ENCODE results near the gene TMEM170B.
A peak's percentile ranks its signal among the peaks of the same experiment; 100 is the strongest.

TMEM170B gene, protein sequence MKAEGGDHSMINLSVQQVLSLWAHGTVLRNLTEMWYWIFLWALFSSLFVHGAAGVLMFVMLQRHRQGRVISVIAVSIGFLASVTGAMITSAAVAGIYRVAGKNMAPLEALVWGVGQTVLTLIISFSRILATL

DNA sequence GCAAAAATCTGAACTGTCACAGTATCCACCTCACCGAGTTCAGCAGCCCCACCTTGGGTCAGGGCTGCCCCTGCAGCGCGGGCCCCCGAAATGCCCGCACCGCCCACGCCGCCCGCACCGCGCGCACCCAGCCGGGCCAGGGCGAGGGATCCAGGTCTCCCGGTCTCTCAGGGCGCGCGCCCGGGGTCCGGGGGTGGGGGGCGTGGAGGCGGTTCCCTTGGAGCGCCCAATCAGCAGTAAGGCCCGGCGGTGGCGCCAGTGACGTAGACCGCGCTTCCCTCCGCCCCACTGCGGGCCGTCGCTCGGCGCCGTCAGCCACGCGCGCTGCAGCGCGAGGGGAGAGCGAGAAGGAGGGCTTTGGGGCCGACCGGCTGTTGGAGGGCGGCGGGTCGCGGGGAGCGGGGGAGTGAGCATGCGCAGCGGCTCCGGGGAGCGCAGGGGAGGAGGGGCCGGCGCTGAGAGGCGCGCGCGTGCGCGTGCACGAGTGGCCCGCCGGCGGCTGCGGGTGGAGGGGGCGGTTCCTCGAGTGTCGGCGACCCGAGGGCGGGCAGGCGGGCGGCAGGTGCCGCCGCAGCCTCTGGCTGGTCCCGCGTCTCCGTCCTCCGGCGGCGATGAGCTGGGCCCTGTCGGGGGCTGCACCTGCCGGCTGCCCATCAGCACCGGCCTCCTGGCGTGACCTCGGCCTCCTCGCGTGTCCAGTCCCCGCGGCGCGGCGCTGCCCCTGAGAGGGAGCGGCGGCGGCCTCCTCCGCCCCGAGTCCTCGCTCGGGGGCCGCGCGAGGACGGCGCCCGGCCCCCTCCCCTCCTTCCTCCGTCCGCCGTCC lies at the start of gene TMEM170B:
Gene TMEM170B, plus strand, starts transcription at position 521 of the 823 bp plus-strand sequence. CDS start 529 bp downstream, outside the sequence.
- DNase-seq, result peak; percentile 95

DNA sequence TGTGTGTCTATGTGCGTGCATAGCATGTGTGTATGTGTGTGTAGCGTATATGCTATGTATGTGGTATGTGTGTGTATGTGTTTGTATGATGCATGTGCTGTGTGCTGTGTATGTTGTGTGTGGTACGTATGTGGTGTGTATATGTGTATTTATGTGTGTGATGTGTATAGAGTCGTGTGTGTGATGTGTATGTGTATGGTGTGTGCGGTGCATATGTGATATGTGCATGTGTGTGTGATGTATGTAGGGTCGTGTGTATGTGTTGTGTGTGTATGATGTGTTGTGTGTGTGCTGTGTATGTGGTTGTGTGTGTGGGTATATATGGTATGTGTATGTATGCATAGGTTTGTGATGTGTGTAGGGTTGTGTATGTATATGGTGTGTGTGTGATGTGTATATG lies 46.6 kb upstream of the TMEM170B start:
- DNase-seq, result no peak

DNA sequence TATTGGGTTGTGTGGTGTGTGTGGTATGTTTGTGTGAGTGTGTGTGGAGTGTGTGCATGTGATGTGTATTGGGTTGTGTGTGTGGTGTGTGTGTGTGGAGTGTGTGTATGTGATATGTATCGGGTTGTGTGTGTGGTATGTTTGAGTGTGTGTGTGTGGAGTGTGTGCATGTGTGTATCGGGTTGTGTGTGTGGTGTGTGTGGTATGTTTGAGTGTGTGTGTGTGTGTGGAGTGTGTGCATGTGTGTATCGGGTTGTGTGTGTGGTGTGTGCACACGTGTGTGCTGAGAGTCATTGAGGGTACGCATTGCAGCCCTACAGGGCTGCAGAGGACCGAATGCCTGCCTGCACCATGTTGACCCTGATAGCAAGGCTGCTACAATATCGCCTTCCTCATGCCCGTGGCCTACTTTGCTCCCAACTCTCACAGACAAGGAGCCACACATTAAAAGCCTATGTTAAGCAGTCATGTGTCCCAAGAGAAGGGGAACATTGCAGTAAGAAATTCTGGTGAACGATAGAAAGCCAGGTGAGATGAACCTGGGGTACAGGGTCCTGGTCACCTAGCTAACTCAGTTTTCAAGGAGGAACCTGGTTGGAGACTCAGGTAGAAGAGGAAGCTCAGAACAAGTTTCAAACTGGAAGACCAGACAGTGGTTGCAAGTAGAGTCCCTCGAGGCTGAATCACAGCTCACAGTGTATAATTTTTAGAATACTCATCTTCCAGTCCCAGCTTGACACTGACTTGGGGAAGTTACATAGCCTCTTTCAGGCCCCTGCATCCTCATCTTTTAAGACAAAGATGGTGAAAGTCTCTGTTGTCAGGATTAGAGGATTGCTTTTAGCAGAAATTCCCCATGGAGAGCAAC lies 45.7 kb upstream of the TMEM170B start:
- DNase-seq, result no peak

DNA sequence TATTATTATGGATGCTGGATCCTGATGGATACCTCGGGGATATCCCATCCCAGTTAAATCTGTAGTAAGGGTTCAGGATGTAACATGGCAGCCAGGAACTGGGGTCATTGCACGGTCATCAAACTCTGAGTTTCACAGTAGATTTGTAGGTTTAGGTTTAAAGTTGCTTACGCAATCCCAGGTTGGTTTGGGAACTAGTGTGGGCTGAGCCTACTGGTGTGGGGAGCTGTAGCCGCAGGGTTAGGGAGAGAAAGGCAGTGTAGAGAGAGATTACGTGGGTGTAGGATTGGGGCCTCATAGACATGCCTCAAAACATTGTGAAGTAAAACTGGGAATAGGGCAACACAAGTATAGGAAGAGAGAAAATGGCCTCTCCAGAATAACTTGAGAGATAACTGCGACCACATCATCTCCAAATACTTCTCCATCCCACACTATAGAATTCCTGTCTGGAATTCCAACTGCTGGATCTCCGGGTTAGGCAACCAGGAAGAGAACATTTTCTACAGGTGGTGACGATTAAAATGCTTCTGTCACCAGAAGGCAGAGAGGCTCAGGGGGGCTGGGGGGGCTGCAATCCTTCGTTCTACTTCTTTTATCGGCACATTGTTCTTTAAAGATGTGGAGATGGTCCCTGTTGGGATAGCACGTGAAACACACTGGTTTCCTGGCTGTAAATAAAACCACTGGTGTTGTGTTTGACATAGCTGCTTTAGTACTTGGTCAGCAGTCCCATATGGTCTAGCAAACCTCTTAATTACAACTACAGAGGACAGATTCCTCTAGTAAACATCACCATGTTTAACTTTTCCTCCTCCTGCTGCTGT lies 44.9 kb upstream of the TMEM170B start:
- DNase-seq, result no peak

DNA sequence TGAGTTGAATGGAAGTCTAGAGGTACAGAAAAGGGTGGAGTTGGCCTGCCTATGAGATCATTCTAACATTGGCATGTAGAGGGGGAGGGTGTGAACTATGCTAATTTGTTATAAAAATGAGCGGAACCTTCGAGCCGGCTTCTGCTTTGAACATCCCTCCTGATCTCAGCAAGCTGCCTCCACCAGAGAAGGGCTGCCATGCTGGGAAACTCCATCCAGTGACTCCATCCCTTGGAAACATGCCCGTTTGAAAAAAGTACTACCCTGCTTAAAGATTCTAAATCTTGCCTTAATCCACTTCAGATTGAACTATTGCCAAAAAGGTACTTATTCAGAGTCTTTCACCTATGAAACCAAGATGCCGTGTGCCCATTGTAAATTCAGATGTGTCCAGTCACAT lies 43.6 kb upstream of the TMEM170B start:
- DNase-seq, result no peak

DNA sequence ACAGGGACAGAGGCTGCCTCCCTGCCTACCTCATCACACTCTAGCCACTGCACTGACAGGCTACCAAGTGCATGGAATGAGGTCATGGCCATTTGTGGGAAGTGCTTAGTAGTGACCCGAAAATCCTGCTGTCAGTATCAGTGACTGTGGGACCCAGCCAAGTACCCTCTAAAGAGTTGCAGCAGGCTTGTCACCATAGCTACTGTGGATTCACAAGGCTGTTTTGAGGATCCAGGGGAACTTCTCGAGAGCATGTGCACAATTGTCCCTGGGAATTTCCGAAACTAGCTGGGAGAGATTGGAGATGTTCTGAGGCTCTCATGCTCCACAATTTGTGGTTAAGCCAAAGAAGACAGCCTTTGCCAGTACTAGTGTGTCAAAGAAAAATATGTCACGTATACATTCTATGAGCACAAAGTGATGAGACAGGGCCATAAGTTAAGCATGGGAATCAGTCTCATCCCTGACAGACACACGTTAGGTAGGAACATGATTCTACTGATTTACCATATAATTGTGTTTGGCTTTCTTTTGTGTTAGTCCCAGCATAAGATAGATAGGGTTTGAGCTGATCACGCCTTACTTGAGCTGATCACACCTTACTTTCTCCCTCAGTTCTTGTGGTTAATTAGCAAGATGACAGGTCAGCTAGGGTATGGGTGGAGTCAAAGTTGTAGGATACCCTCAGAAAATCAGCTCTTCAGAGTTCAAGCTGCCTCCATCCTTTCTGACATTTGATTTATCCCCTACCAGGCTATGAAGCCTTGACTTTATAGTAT lies 42.6 kb upstream of the TMEM170B start:
- no peak for DNase-seq

DNA sequence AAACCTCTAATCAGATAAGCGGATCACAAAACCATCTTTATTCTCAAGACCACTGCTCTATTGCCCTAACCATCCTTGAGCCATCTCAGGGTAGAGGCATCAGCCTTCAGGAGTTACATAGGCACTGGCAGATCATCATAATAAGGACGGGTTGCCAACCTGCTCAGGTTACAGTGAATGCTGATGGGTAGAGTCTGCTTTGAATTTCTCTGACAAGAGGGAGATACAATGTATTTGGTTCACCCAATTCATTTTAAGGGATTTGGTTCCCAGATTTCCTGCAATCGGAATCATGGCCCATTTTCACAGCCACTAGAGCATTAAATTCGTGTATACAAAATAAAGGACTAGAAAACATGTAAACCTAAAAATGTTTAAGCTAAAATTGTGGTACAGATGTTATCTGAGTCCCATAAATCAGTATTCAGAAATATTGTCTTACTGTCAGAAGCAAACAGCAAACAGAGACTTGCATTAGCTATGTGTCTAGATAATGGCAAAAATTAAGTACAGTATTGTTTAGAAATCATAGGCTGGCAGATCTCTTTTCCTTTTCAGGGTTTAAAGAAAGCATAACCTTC lies 41.9 kb upstream of the TMEM170B start:
- no peak for DNase-seq

DNA sequence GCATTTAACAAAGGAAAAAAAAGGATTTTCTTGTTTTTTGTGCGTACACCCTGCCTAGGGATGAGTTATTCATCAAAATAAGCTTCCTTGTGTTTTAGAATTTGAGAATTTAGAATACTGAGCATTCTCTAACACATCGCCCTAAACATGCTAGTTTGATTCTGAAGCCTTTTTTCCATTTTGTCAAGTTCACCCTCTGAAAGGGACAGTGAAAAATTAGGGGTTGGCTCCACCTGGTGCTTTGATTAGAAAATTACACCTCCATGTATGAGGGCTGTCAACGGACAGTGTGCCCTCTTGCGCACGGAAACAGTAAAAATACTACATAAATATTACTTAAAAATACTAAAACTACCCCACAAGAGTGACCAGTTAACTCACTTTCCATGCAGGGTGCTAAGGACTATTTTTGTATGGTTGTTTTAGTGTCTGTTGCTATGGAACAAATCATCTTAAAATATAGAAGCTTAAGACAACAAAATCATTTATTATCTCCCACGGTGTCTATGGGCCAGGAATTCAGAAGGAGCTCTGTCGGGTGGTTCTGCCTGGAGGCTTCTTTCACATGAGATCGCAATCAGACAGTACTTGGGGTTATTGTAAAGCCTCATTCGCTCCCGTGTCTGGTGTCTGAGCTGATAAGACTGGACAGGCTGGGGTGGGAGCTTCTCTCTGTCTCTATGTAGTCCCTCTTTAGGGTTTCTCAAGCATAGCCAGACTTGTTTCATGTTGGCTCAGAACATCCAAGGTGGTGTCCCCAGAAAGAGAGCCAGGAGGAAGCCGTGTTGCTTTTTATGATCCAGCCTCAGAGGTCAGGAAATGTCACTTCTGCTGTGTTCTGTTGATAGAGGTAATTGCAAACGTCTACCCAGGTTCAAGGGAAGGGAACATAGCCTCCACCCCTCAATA lies 41.1 kb upstream of the TMEM170B start:
- peak; percentile 91 for DNase-seq

DNA sequence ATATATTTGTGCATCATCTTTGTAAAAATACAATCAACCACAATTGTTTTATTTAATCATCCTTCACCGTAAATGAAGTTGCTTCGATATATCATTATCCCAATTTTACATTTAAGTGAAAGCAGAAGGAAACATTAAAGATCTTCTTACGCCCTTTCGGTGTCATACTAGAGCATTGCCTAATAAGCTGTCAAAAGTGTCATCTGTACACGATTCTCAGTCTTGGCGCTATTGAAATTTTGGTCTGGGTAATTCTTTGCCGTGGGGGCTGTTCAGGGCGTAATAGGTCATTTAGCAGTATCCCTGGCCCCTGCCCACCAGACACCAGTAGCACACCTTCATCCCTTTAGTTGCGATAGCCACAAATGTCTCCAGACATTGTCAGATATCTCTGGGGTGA lies 40.4 kb upstream of the TMEM170B start:
- DNase-seq, result no peak

DNA sequence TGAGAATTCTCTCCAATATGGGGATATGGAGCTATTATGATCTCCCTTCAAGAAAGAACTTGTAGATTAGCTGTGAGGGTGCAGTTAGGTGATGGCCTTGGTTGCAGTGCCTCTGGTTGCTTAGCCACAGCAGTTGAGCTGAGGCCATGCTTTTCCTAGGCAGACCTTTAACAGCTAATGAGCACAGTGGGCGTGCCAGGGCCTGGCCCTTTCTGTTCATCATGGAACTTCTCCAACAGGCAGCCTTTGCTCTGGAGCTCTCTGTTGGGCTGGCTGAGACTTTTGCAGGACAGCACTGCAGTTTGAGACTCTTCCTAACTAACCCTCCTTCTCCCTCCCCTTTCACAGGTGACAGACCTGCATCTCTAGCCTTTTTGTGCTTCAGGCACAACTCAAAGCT lies 39.7 kb upstream of the TMEM170B start:
- no peak for DNase-seq

DNA sequence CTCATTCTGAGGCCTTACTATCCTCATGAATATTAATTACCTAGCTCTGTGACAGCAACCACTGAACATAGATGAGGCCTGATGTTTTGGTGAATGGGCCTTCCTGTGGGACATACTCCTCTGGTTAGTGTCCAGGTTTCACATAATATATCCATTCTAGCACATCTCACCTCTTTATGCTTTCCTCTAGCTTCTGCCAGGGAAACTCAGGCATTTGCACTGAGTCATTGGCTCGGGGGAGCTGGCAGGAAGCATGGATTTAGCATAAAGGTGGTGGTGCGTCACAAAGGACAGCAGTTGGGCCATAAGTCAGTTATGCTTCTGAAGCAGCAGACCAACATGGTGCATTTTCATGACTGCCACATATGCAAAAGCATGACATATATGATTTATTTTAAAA lies 37.5 kb upstream of the TMEM170B start:
- no peak for DNase-seq

DNA sequence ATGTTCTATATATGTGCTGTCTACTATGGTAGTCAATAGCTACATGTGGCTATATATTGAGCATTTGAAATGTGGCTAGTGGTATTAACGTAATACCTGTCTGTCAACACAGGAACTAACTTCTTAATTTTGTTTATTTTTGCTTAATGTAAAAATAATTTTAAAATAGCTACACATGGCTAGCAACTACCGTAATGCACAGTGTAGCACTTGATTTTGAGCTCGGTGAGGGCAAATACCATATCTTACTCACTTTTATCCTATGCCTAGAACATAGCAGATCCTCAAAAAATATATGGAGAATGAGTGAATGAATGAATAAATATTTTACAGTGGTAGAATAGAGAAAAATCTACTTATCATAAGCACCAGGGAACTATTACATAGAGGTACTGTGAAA lies 28.1 kb upstream of the TMEM170B start:
- DNase-seq, result no peak

DNA sequence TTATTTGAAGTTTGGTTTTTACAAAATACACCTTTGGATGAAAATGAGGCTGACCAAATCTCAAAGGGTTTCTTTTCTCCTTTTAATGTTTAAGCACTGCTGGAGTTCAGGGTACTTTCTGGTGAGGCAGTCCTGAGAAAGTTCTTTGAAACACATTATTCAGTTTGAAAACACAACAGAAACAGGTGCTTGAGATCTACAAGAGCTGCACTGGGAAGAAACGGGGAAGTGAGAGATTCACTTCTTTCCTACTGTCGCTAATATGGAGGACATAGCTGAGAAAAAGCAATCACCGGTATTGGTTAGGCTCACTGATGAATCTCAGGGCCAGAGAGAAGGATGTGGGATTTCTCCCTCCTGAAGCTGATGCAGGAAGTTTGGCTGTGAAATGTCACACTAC lies 22.9 kb upstream of the TMEM170B start:
- DNase-seq, result no peak

DNA sequence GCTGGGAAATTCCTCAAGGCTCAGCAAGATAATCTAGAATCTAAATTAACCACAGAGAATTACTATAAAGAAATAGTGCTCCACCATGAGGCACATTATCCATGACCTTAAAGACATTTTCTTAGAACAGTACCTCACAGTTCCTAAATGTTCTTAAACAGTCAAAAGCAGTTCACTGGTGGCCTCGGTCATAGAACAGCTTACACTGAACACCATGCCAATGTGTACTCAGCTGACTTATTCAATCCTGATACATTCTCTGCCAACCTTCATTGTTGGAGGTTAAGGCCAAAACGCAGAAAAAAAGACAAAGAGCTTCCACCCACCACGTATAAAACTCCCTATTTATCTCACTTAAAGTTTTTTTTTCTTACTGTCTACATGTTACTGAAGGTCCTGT lies 21.8 kb upstream of the TMEM170B start:
- DNase-seq, result no peak

DNA sequence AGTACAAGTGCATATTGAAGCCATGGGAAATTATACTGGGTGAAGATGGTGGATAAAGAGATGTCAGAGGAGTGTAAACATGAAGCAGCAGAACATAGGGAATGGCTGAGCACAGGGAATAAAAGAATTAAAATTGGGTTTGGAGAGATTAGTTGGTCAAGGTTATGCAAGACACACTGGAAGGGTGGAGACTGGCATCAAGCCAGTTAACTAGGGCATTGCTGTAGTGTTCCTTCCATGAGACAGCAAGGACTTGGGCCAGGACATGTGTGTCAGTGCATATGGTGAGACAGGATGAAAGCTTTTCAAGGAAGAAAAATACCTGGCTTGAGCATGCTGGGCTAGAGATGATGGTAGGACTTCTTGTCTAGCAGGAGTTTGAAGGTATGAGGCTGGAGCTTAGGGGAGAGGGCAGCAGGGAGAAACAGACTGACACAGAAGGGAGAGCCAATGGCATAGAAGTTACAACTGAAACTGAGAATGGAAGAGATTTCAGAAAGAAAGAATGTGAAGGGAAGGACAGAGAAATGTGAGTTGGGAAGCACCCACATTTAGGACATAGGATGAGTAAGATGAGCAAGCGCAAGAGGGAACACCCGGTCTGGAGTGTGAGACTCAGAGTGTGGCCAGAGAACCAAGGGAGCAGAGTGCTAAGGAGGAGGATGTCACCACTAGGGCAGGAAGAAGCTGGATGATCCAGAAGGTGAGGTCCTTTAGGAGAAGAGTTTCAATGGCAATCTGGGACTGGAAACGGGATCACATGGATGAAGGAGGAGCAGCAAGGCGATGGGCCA lies 14.5 kb upstream of the TMEM170B start:
- DNase-seq, result no peak

DNA sequence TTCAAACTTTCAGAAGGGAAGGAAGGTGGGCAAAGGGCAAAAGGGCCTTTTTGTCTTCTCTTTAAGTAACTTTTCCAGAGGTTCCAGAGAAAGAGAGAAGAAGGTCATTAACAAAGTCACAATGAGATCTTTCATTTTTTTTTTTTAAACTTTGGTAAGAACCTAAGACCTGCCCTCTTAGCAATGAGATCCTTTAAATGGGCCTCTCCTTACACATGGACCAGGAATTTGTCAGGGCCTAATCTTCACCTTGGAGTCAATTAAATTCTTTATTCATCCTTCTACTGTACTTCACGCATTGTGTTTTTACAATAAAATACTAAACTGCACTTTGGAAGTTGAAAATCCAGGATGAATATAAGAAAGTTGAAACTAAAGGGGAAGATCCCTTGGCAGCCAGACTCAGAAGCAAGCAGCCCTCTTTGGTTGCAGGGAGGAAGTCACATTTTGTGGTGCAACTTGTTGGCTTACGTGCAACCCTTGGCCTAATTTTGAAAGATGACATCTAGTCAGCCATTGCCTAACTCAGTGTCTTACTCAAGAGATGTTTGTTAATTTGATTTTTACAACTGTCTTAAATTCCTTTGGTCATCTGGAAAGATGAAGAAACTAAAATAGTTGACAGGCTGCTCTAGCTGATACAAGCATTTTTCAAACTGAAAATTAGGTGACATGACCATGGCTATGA lies 11.9 kb upstream of the TMEM170B start:
- DNase-seq, result no peak

DNA sequence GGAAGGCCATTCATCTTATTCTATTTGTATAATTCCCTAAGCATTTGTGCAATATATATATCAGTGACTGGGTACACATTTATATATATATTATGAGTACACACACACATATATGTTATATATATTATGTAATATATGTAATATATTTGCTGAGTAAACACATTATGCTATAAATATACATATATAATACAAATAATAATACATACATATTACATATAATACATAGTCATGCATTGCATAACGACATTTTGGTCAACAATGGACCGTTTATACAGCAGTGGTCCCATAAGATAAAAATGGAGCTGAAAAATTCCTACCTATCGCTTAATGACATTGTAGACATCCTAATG lies 11.4 kb upstream of the TMEM170B start:
- DNase-seq, result no peak

DNA sequence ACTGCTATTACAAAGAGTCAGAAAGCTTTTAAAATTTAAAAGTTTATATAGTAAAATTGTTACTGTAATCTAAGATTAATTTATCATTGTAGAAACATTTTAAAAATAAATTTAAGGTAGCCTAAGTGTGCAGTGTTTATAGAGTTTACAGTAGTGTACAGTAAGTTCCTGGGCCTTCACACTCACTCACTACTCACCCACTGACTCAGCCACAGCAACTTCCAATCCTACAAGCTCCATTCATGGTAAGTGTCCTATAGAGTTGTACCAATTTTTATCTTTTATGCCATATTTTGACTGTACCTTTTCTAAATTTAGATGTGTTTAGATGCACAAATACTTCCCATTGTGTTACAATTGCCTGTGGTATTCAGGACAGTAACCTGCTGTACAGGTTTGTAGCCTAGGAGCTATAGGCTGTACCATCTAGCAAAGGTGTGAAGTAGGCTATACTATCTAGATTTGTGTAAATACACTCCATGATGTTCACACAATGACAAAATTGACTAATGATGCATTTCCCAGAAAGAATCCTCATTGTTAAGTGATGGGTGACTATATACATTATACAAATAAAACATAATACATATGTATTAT lies 10.2 kb upstream of the TMEM170B start:
- DNase-seq, result no peak

DNA sequence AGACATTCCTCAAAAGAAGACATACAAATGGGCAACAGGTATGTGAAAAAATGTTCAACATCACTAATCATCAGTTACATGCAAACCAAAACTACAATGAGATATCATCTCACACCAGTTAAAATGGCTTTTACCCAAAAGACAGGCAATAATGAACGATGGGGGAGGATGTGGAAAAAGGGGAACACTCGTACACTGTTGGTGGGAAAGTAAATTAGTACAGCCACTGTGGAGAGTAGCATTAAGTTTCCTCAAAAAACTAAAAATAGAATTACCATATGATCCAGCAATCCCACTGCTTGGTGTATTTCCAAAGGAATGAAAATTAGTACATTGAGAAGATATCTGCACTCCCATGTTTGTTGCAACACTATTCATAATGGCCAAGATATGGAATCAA lies 8.6 kb upstream of the TMEM170B start:
- DNase-seq, result no peak

Measured in activated CD4-positive, alpha-beta T cell treated with anti-CD3 and anti-CD28 coated beads, Interleukin-2, Interleukin-6, amounts not matched to agents 100 ng/mL and 50 ng/mL, durations not matched to agents 16 hours and 8 hours (primary cell).